Tibial nerve (tissue), 4 donors: ENCODE results near the gene DNAJC12. TPM values are rescaled to one million over a fixed set of nuclear protein-coding genes. Genes with fewer than 3 reads are reported as not detected.
"Not testable (repeated sequence)": the region's sequence is repeated elsewhere in the genome, so short reads cannot be mapped to it uniquely, and the experiment has no call there.

Experiments used
- DNase-seq, 2 donors: peaks; one replicate each; pipeline ENCODE4 v3.0.0-alpha.2; 2019; ENCODE audit warnings: low spot score in 2 of 2
- H3K27ac ChIP-seq, 4 donors: fragments of 200-600 bp; sonication (generic) in 3 of 4; one replicate each; pipeline ENCODE4 v1.5.1; 2017 to 2019; ENCODE audit warnings: mild to moderate bottlenecking in 1 of 4
- H3K27me3 ChIP-seq, 2 donors: fragments of 200-600 bp; sonication (generic) in 1 of 2; one replicate each; pipeline versions ENCODE4 v1.5.1 to v1.6.0; 2017 to 2019
- H3K36me3 ChIP-seq, 3 donors: fragments of 200-600 bp; sonication (generic); one replicate each; pipeline ENCODE4 v1.5.1; 2018 to 2019
- H3K4me1 ChIP-seq, 4 donors: fragments of 200-600 bp; sonication (generic) in 3 of 4; one replicate each; pipeline ENCODE4 v1.5.1; 2017 to 2019
- H3K4me3 ChIP-seq, 4 donors: fragments of 200-600 bp; sonication (generic) in 3 of 4; one replicate each; pipeline ENCODE4 v1.5.1; 2017 to 2019; ENCODE audit warnings: mild to moderate bottlenecking in 1 of 4, moderate library complexity in 1 of 4
- H3K9me3 ChIP-seq, 4 donors: fragments of 200-600 bp; sonication (generic) in 3 of 4; one replicate each; pipeline ENCODE4 v1.5.1; 2017 to 2019
- EP300 ChIP-seq, 2 donors: sonication (generic); formaldehyde crosslinking; IDR thresholded peaks; one replicate each; pipeline ENCODE4 v1.6.1; 2017; ENCODE audit warnings: antibody characterized with exemption in 2 of 2, mild to moderate bottlenecking in 1 of 2
- POLR2A ChIP-seq, 2 donors: fragments of 450-650 bp; IDR thresholded peaks; one replicate each; pipeline ENCODE4 v1.6.1; 2017; ENCODE audit warnings: antibody characterized with exemption in 2 of 2, mild to moderate bottlenecking in 2 of 2, moderate library complexity in 2 of 2
- WGBS, 2 donors: methylation state at CpG; one replicate each; pipeline ENCODE4 v1.1.5; 2018; 5-methylcytosine and 5-hydroxymethylcytosine counted together
- total RNA-seq, 4 donors: library from RNA; depleted of rRNA; stranded (reverse); fragments of >200 nt; gene quantifications; one replicate each; pipeline ENCODE4 v1.1.0, GENCODE V29; 2016
- TF ChIP-seq, protein P1 (sequence below), 5 experiments: fragments of 200-600 bp in 3 of 5; fragments of 450-650 bp in 2 of 5; sonication (generic) in 3 of 5; IDR thresholded peaks; one replicate each; pipeline ENCODE4 v1.5.1; 2016 to 2019; ENCODE audit warnings: antibody characterized with exemption in 5 of 5, mild to moderate bottlenecking in 3 of 5, moderate library complexity in 2 of 5

The DNAJC12 gene
- total RNA-seq, 4 donors from 2014 or later = 1.2 to 5.4 (median 3.3) TPM

DNA sequence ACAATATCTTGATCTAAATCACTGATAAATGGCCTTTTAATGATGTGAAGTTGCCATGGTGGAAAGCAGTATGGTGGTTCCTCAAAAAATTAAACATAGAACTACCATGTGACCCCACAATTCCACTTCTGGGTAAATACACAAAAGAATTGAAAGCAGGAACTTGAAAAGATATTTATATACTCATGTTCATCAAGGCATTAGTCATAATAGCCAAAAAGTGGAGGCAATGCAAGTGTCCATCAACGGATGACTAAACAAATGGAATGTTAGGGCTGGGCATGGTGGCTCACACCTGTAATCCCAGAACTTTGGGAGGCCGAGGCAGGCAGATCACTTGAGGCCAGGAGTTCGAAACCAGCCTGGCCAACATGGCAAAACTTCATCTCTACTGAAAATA is 2.0 kb upstream of the DNAJC12 start:
- 90 to 93% methylated on average over 3 of the region's 3 CpGs for WGBS, 2 donors
- TF ChIP-seq EP300 (IDR thresholded peaks at IDR 0.05) = no peak
- TF ChIP-seq, protein P1, sequence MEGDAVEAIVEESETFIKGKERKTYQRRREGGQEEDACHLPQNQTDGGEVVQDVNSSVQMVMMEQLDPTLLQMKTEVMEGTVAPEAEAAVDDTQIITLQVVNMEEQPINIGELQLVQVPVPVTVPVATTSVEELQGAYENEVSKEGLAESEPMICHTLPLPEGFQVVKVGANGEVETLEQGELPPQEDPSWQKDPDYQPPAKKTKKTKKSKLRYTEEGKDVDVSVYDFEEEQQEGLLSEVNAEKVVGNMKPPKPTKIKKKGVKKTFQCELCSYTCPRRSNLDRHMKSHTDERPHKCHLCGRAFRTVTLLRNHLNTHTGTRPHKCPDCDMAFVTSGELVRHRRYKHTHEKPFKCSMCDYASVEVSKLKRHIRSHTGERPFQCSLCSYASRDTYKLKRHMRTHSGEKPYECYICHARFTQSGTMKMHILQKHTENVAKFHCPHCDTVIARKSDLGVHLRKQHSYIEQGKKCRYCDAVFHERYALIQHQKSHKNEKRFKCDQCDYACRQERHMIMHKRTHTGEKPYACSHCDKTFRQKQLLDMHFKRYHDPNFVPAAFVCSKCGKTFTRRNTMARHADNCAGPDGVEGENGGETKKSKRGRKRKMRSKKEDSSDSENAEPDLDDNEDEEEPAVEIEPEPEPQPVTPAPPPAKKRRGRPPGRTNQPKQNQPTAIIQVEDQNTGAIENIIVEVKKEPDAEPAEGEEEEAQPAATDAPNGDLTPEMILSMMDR (IDR thresholded peaks at IDR 0.05) = no peak
- no peak for TF ChIP-seq POLR2A (IDR thresholded peaks at IDR 0.05)
- Histone ChIP-seq H3K27ac (no peak overlapping the region), H3K9me3 (peaks cover 0 to 4% (median 0%) of the 10 kb centered on the region in 4 donors), H3K4me1 (peaks cover 0 to 6% (median 0%) of the 10 kb centered on the region in 4 donors), H3K36me3 (no peaks in the 10 kb centered on the region), H3K27me3 (no peaks in the 10 kb centered on the region), H3K4me3 (no peak overlapping the region)
- DNase-seq = no peak

GRCh38 chr10:67839511-67839910 is 1.5 kb upstream of the DNAJC12 start:
- DNase-seq, H3K9me3 ChIP-seq, H3K27me3 ChIP-seq, H3K36me3 ChIP-seq, H3K4me1 ChIP-seq, H3K4me3 ChIP-seq, H3K27ac ChIP-seq: not testable (repeated sequence)
- WGBS, 2 donors = 96% methylated on average over 12 of the region's 12 CpGs

DNA sequence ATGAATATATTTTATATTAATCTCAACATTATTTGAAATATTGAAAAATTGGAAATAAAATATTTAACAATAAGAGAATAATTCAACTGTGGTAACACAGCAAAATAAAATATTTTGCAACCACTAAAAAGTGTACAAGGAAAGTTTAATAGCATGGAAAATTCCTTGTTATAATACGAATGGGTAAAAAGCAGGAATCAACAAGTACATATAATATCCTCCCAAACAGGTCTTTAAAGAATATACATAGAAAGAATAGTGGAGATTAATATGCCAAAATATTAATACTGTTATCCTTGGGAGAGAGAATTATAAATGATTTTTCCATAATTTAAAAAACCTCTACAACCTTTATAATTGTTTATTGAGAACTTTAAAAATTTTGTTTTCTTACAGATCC is 1.0 kb downstream of the DNAJC12 start:
- 66 to 71% methylated on average over 1 of the region's 1 CpG for WGBS, 2 donors
- no peak for DNase-seq
- TF ChIP-seq, protein P1 (IDR thresholded peaks at IDR 0.05) = no peak
- TF ChIP-seq EP300 (IDR thresholded peaks at IDR 0.05) (no peak), POLR2A (IDR thresholded peaks at IDR 0.05) (no peak)
- no peak overlapping the region for H3K4me3 ChIP-seq
- H3K27ac ChIP-seq = no peak overlapping the region
- no peaks in the 10 kb centered on the region for H3K36me3 ChIP-seq
- peaks cover 0 to 6% (median 0%) of the 10 kb centered on the region in 4 donors for H3K4me1 ChIP-seq
- H3K9me3 ChIP-seq = peaks cover 0 to 3% (median 0%) of the 10 kb centered on the region in 4 donors
- no peaks in the 10 kb centered on the region for H3K27me3 ChIP-seq

GRCh38 chr10:67836488-67836887 is 1.5 kb downstream of the DNAJC12 start:
- H3K4me1 ChIP-seq = peaks cover 0 to 6% (median 0%) of the 10 kb centered on the region in 4 donors
- TF ChIP-seq EP300 (IDR thresholded peaks at IDR 0.05) = no peak
- TF ChIP-seq, protein P1 (IDR thresholded peaks at IDR 0.05) = no peak
- no peak for TF ChIP-seq POLR2A (IDR thresholded peaks at IDR 0.05)
- H3K27me3 ChIP-seq = no peaks in the 10 kb centered on the region
- H3K4me3 ChIP-seq = no peak overlapping the region
- H3K27ac ChIP-seq = no peak overlapping the region
- no peaks in the 10 kb centered on the region for H3K9me3 ChIP-seq
- no peaks in the 10 kb centered on the region for H3K36me3 ChIP-seq
- 30 to 39% methylated on average over 2 of the region's 2 CpGs for WGBS, 2 donors
- DNase-seq = no peak

DNA sequence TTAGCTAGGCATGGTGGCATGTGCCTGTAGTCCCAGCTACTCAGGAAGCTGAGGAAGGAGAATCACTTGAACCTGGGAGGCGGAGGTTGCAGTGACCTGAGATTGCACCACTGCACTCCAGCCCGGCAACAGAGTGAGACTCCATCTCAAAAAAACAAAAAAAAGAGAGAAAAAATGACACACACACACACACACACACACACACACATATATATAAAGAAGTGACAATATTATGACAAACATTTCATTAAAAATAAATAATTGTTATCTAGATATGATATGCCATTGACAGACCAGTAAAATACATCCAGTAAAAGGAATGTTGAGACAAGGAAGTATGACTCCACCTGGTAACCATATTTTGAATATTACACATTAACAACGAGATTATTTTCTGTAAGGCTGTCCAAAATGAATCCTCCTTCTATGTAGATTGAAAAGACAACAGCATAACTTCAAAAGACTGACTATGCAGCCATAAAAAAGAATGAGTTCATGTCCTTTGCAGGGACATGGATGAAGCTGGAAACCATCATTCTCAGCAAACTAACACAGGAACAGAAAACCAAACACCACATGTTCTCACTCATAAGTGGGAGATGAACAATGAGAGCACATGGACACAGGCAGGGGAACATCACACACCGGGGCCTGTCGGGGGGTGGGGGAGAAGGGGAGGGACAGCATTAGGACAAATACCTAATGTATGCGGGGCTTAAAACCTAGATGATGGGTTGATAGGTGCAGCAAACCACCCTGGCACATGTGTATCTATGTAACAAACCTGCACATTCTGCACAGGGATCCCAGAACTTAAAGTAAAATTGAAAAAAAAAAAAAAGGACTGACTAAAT is 2.2 kb downstream of the DNAJC12 start:
- 50 to 62% methylated on average over 6 of the region's 6 CpGs for WGBS, 2 donors
- H3K27ac ChIP-seq, DNase-seq, H3K4me1 ChIP-seq, H3K27me3 ChIP-seq, H3K36me3 ChIP-seq, H3K4me3 ChIP-seq, H3K9me3 ChIP-seq: not testable (repeated sequence)

GRCh38 chr10:67834375-67834774 is 3.6 kb downstream of the DNAJC12 start:
- Histone ChIP-seq H3K36me3 (no peaks in the 10 kb centered on the region), H3K27ac (no peak overlapping the region), H3K4me3 (no peak overlapping the region), H3K4me1 (peaks cover 0 to 6% (median 0%) of the 10 kb centered on the region in 4 donors), H3K9me3 (no peaks in the 10 kb centered on the region), H3K27me3 (no peaks in the 10 kb centered on the region)
- DNase-seq = no peak
- 94% methylated on average over 8 of the region's 8 CpGs for WGBS, 2 donors
- no peak for TF ChIP-seq EP300 (IDR thresholded peaks at IDR 0.05)
- TF ChIP-seq, protein P1 (IDR thresholded peaks at IDR 0.05) = no peak
- TF ChIP-seq POLR2A (IDR thresholded peaks at IDR 0.05) = no peak
